ENCODE measurements around the gene LRRC3.

- TF ChIP-seq EZH2 (optimal IDR thresholded peaks at IDR 0.05; ENCODE audit: low read depth, low read length), result no peak
- no peak for TF ChIP-seq CTCF (IDR thresholded peaks at IDR 0.05; ENCODE audit: low read length)
- no peak for TF ChIP-seq EZH2phosphoT487 (IDR thresholded peaks at IDR 0.05; ENCODE audit: low read length)
Observed at GRCh38 chr21:44429894-44430293, 25.4 kb upstream of the LRRC3 start.

Measured in MM.1S (cell line).